Measurements from ENCODE around the gene SLC13A3.
A peak's percentile ranks its signal among the peaks of the same experiment; 100 is the strongest.

The SLC13A3 gene

GRCh38 chr20:46689082-46689753 lies 38.0 kb upstream of the SLC13A3 start, which contains the start of gene TP53RK:
TSS of gene TP53RK (minus strand) at chr20:46689444. CDS start at chr20:46689414, 30 bp downstream.
- Histone ChIP-seq H3K4me3 (replicated peaks; ENCODE audit: insufficient read depth, low read length) (peak within 1 kb of the TSS; percentile 67), H3K27me3 (ENCODE audit: insufficient read depth, poor library complexity, severe bottlenecking) (no peaks in the 10 kb centered on the region), H3K27ac (replicated peaks) (peak within 1 kb of the TSS; percentile 97)
- TF ChIP-seq CTCF (IDR thresholded peaks at IDR 0.05; ENCODE audit: insufficient read depth, low read length) (no peak), GABPA (IDR thresholded peaks at IDR 0.05; ENCODE audit: low read depth) (peak; percentile 6; the same call in 1 of the 2 replicates), POLR2AphosphoS5 (IDR thresholded peaks at IDR 0.05; ENCODE audit: low read depth) (peak; percentile 43; the same call in 1 of the 2 replicates)
- DNase-seq (ENCODE audit: low read depth in 1 of 2, low spot score in 1 of 2) = peak; percentile 100

GRCh38 chr20:46688151-46689081 lies 37.2 kb upstream of the SLC13A3 start:
- H3K4me3 ChIP-seq (replicated peaks; ENCODE audit: insufficient read depth, low read length) = peak overlapping the region; percentile 67
- peak overlapping the region; percentile 97 for H3K27ac ChIP-seq (replicated peaks)
- no peak for TF ChIP-seq GABPA (IDR thresholded peaks at IDR 0.05; ENCODE audit: low read depth)
- TF ChIP-seq POLR2AphosphoS5 (IDR thresholded peaks at IDR 0.05; ENCODE audit: low read depth) = no peak
- TF ChIP-seq REST (IDR thresholded peaks at IDR 0.05; ENCODE audit: insufficient replicate concordance, low read depth) = no peak
- TF ChIP-seq SPI1 (IDR thresholded peaks at IDR 0.05; ENCODE audit: borderline replicate concordance, low read depth) = no peak
- TF ChIP-seq CTCF (IDR thresholded peaks at IDR 0.05; ENCODE audit: insufficient read depth, low read length) = no peak
- DNase-seq (ENCODE audit: low read depth in 1 of 2, low spot score in 1 of 2) = no peak
- no peaks in the 10 kb centered on the region for H3K27me3 ChIP-seq (ENCODE audit: insufficient read depth, poor library complexity, severe bottlenecking)

GRCh38 chr20:46683939-46684750 lies 32.9 kb upstream of the SLC13A3 start:
- Histone ChIP-seq H3K4me3 (replicated peaks; ENCODE audit: insufficient read depth, low read length) (no peak overlapping the region), H3K27me3 (ENCODE audit: insufficient read depth, poor library complexity, severe bottlenecking) (no peaks in the 10 kb centered on the region), H3K27ac (replicated peaks) (no peak overlapping the region)
- no peak for DNase-seq (ENCODE audit: low read depth in 1 of 2, low spot score in 1 of 2)
- TF ChIP-seq CTCF (IDR thresholded peaks at IDR 0.05; ENCODE audit: insufficient read depth, low read length) = no peak
- TF ChIP-seq GABPA (IDR thresholded peaks at IDR 0.05; ENCODE audit: low read depth) = no peak
- TF ChIP-seq POLR2AphosphoS5 (IDR thresholded peaks at IDR 0.05; ENCODE audit: low read depth) = no peak; the same call in 1 of the 2 replicates
- TF ChIP-seq REST (IDR thresholded peaks at IDR 0.05; ENCODE audit: insufficient replicate concordance, low read depth) = no peak
- TF ChIP-seq SPI1 (IDR thresholded peaks at IDR 0.05; ENCODE audit: borderline replicate concordance, low read depth) = no peak

All from HL-60 (cell line).